Heart left ventricle (tissue), 16 donors: ENCODE data around the gene KIF16B. TPM values are rescaled to one million over a fixed set of nuclear protein-coding genes. Genes with fewer than 3 reads are reported as not detected.
"Not testable (repeated sequence)": the region's sequence is repeated elsewhere in the genome, so short reads cannot be mapped to it uniquely, and the experiment has no call there.

Experiments
- ATAC-seq, 4 donors: fragments of 200-7000 bp; cut with Tn5 transposase; one replicate each; pipeline ENCODE4 v1.9.1; 2020 to 2022; ENCODE audit warnings: moderate library complexity in 4 of 4, mild to moderate bottlenecking in 3 of 4, moderate number of reproducible peaks in 1 of 4
- DNase-seq, 5 donors: peaks; one replicate each; pipeline ENCODE4 v3.0.0-alpha.2; 2020
- H3K27ac ChIP-seq, 12 donors: fragments of 200-600 bp; sonication (generic) in 4 of 12; one replicate each; pipeline versions ENCODE4 v1.5.0 to v1.8.0; 2016 to 2022; ENCODE audit warnings: mild to moderate bottlenecking in 2 of 12
- H3K27me3 ChIP-seq, 9 donors: fragments of 200-600 bp; sonication (generic) in 2 of 9; one replicate each; pipeline versions ENCODE4 v1.5.1 to v1.8.0; 2016 to 2022; ENCODE audit warnings: mild to moderate bottlenecking in 3 of 9
- H3K36me3 ChIP-seq, 9 donors: fragments of 200-600 bp; sonication (generic) in 2 of 9; one replicate each; pipeline versions ENCODE4 v1.5.0 to v1.8.0; 2018 to 2022; ENCODE audit warnings: mild to moderate bottlenecking in 2 of 9
- H3K4me1 ChIP-seq, 12 donors: fragments of 200-600 bp; sonication (generic) in 4 of 12; one replicate each; pipeline versions ENCODE4 v1.5.0 to v1.8.0; 2016 to 2022; ENCODE audit warnings: mild to moderate bottlenecking in 3 of 12
- H3K4me3 ChIP-seq, 12 donors: fragments of 200-600 bp; sonication (generic) in 4 of 12; one replicate each; pipeline versions ENCODE4 v1.5.0 to v1.8.0; 2017 to 2022; ENCODE audit warnings: mild to moderate bottlenecking in 9 of 12, moderate library complexity in 4 of 12
- H3K9me3 ChIP-seq, 12 donors: fragments of 200-600 bp; sonication (generic) in 4 of 12; one replicate each; pipeline versions ENCODE4 v1.5.0 to v1.8.0; 2016 to 2022; ENCODE audit warnings: mild to moderate bottlenecking in 1 of 12
- CTCF ChIP-seq, 12 donors: fragments of 200-600 bp; sonication (generic) in 4 of 12; IDR thresholded peaks; one replicate each; pipeline versions ENCODE4 v1.5.0 to v1.8.0; 2018 to 2022; ENCODE audit warnings: antibody characterized with exemption in 12 of 12, mild to moderate bottlenecking in 5 of 12
- POLR2A ChIP-seq, 2 donors: fragments of 450-650 bp; IDR thresholded peaks; one replicate each; pipeline ENCODE4 v1.6.1; 2017; ENCODE audit warnings: antibody characterized with exemption in 2 of 2, mild to moderate bottlenecking in 2 of 2, moderate library complexity in 2 of 2
- WGBS, 4 donors: extraction: QIAGEN DNeasy Blood & Tissue Kit in 2 of 4; methylation state at CpG; one replicate each; pipeline versions ENCODE4 v1.1.5 to v1.1.7; 2013 to 2018; 5-methylcytosine and 5-hydroxymethylcytosine counted together
- intact Hi-C, 10 donors: fragments of 100-400 bp; cut with DNase I; formaldehyde crosslinking; loops; one replicate each; pipeline versions ENCODE4 v1.11.1 to v1.14.2; 2022
- polyA plus RNA-seq, 2 donors: library from polyadenylated mRNA; stranded (reverse); fragments of 200-250 nt; gene quantifications; one replicate each; pipeline ENCODE4 v1.2.3, GENCODE V29; 2013
- total RNA-seq, 9 donors: library from RNA; depleted of rRNA in 2 of 9; stranded (reverse); fragments of >200 nt in 2 of 9; fragmentation: NEBNext Ultra II Directional in 3 of 9; extraction: Animal tissue kit (Norgen Biotek cat#: 25700) in 3 of 9; gene quantifications; one replicate each; pipeline versions ENCODE4 v1.1.0 to v1.2.4, GENCODE V29; 2016 to 2023
- donor health status: ischemic (EF 13 %, LVEDD 7.1; RV severe dilation, severe dysfunction).
- donor health status: healthy with polysubstance abuse.
- donor health status: DM: no; HTN: yes; CAD: no.
- donor health status: DM: no; HTN: no; CAD: no.
- donor health status: ischemic (EF 25% LVEDD 6.9; RV normal size, moderate dysfunction).
- donor health status: ischemic (EF 25% LVEDD 5.7; RV mildly dilated, moderate dysfunction).
- donor health status: healthy.
- donor health status: DM: yes; HTN: yes; CAD: no.
- donor health status: ischemic (EF 35%, LVEDD 5.7; RV mildly dilated, moderate dysfunction).
- donor health status: nonischemic (EF 11% LVEDD 7.7; RV severe dilation, severe dysfunction).
- donor health status: DM: yes; HTN: yes; CAD: no.
- donor health status: PGD.
- donor health status: ischemic (EF 29% LVEDD 5.4; RV normal size, mild dysfunction).
- donor health status: nonischemic (EF 23%, LVEDD 6.1; RV moderate dilation, normal function).

Gene KIF16B
- total and polyA plus RNA-seq, 11 donors = 8.8 to 31.8 (median 17.8) TPM

GRCh38 chr20:16263582-16263981, 309.7 kb downstream of the KIF16B start:
- peak in 1 of 4 donors; percentile 86 for ATAC-seq
- Histone ChIP-seq H3K9me3 (peaks cover 0 to 18% (median 3%) of the 10 kb centered on the region in 12 donors), H3K36me3 (peaks cover 0 to 4% (median 0%) of the 10 kb centered on the region in 9 donors), H3K27ac (no peak overlapping the region), H3K4me1 (peaks cover 0 to 18% (median 3%) of the 10 kb centered on the region in 12 donors), H3K4me3 (no peak overlapping the region), H3K27me3 (no peaks in the 10 kb centered on the region)
- 29 to 46% (median 36%) methylated on average over 2 of the region's 2 CpGs for WGBS, 4 donors
- intact Hi-C loops = no loop called here
- TF ChIP-seq CTCF (IDR thresholded peaks at IDR 0.05) (no peak), POLR2A (IDR thresholded peaks at IDR 0.05) (no peak)
- no peak for DNase-seq

DNA sequence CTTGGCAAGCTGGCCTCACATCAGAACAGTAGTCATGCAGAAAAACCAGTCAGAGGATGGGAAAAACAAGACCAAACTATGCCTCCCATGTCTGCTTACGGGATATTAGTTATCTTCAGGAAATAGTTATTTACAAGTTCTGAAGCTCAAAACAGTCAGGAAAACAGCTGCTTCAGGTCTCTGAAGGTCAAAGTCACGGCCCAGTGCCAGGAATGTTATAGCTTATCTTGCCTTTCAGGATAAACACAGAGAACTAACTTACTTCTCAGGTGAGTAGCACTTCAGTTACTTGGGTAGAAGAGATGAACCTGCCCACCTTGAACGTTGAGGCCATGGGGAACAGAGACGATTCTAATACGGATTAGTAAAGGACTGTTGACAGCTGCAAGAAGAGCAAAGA, 310.7 kb downstream of the KIF16B start:
- no peak for TF ChIP-seq CTCF (IDR thresholded peaks at IDR 0.05)
- no peak for TF ChIP-seq POLR2A (IDR thresholded peaks at IDR 0.05)
- Histone ChIP-seq H3K4me1 (peaks cover 0 to 18% (median 3%) of the 10 kb centered on the region in 12 donors), H3K9me3 (peaks cover 0 to 18% (median 3%) of the 10 kb centered on the region in 12 donors), H3K27me3 (no peaks in the 10 kb centered on the region), H3K27ac (no peak overlapping the region), H3K4me3 (no peak overlapping the region), H3K36me3 (peaks cover 0 to 2% (median 0%) of the 10 kb centered on the region in 9 donors)
- no peak for ATAC-seq
- intact Hi-C loops = no loop called here
- WGBS, 4 donors = 33 to 39% (median 34%) methylated on average over 5 of the region's 5 CpGs
- DNase-seq = no peak

DNA sequence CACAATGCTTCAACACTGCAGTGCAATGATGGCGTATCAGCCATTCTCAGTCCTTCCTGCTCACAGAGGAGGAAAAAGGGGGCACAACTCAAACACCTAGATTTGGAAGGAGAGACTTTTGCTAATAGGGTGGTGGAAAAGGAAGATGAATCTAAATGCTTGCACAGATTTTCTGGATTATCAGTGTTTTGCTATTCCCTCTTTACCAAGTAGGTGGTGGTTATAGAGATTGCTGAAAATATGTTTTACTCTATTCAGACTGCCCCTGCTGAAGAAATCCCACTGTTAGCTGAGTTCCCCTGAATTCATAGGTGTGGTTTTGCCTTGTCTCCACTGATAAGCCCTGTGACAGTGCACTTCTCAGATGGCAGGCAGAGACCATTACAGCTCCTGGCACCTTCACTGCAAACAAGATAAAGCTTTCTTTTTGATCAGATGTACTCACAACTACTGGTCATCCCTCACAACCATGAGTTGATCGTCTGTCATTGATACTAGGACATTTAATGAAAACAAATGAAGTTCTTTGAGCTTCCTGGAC, 311.4 kb downstream of the KIF16B start:
- no peak for TF ChIP-seq CTCF (IDR thresholded peaks at IDR 0.05)
- no peak for TF ChIP-seq POLR2A (IDR thresholded peaks at IDR 0.05)
- intact Hi-C loops = no loop called here
- Histone ChIP-seq H3K4me1 (peaks cover 0 to 18% (median 3%) of the 10 kb centered on the region in 12 donors), H3K9me3 (peaks cover 0 to 17% (median 3%) of the 10 kb centered on the region in 12 donors), H3K27me3 (no peaks in the 10 kb centered on the region), H3K27ac (no peak overlapping the region), H3K36me3 (no peaks in the 10 kb centered on the region), H3K4me3 (no peak overlapping the region)
- no peak for ATAC-seq
- 66 to 76% (median 73%) methylated on average over 2 of the region's 2 CpGs for WGBS, 4 donors
- DNase-seq = no peak

- H3K4me1 ChIP-seq = peaks cover 0 to 18% (median 3%) of the 10 kb centered on the region in 12 donors
- ATAC-seq = no peak
- intact Hi-C loops = no loop called here
Measured at GRCh38 chr20:16260911-16261310, 312.3 kb downstream of the KIF16B start.

DNA sequence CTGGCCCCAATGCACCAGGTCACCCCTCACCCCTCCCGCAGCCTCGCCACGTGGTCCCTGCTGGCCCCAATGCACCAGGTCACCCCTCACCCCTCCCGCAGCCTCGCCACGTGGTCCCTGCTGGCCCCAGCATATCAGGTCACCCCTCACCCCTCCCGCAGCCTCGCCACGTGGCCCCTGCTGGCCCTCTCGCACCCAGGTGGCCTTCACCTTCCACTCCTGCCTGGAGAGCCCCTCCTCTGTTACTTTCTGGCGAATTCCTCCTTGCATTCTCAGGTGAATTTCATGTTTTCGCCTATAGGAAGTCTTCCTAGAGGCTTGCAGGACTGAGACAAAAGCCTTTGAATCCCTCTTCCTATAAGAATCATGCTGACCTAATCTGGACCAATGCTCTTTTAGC, 313.1 kb downstream of the KIF16B start:
- intact Hi-C loops, H3K36me3 ChIP-seq, ATAC-seq, H3K27ac ChIP-seq, H3K9me3 ChIP-seq, H3K27me3 ChIP-seq, DNase-seq, H3K4me3 ChIP-seq: not testable (repeated sequence)
- 80 to 94% (median 90%) methylated on average over 6 to 9 of the region's 12 CpGs for WGBS, 4 donors
- H3K4me1 ChIP-seq = peaks cover 0 to 18% (median 3%) of the 10 kb centered on the region in 12 donors

More at GRCh38 chr20:16260911-16261310, 312.3 kb downstream of the KIF16B start:
- 81 to 90% (median 85%) methylated on average over 7 of the region's 7 CpGs for WGBS, 4 donors
- Histone ChIP-seq H3K9me3 (peaks cover 0 to 8% (median under 1%) of the 10 kb centered on the region in 12 donors), H3K36me3 (no peaks in the 10 kb centered on the region), H3K27me3 (no peaks in the 10 kb centered on the region), H3K4me3 (no peak overlapping the region), H3K27ac (no peak overlapping the region)
- TF ChIP-seq CTCF (IDR thresholded peaks at IDR 0.05) = no peak
- DNase-seq = no peak
